ENCODE measurements around the gene TMSB15C.
"Not testable (repeated sequence)": the region's sequence is repeated elsewhere in the genome, so short reads cannot be mapped to it uniquely, and the experiment has no call there.

Gene TMSB15C

GRCh38 chrX:104075778-104076445 is at the start of gene TMSB15C:
TMSB15C (minus strand) TSS chrX:104076236.
- DNase-seq: not testable (repeated sequence)

DNA sequence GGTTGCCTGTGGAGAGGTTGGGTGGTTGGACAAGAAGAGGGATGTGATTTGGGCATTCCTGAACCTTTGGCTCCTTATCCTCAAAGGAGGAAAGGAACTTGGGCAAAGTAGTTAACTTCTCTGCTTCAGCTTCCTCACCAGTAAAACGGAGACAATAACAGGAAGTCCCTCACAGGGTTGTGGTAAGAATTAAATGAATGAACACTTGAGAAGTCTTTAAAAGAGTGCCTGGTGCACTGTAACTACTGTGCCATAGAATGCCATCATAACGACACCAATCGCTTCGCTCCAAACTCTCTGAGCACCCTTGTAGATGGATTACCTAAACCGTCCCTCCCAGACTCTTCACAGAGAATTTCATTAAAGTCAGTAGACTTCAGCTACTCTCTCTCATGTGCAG is 46.8 kb upstream of the TMSB15C start:
- DNase-seq: no peak

GRCh38 chrX:104118765-104119164 is 42.7 kb upstream of the TMSB15C start:
- no peak for DNase-seq

- no peak for DNase-seq
Measured at GRCh38 chrX:104117759-104118158, 41.7 kb upstream of the TMSB15C start.

DNA sequence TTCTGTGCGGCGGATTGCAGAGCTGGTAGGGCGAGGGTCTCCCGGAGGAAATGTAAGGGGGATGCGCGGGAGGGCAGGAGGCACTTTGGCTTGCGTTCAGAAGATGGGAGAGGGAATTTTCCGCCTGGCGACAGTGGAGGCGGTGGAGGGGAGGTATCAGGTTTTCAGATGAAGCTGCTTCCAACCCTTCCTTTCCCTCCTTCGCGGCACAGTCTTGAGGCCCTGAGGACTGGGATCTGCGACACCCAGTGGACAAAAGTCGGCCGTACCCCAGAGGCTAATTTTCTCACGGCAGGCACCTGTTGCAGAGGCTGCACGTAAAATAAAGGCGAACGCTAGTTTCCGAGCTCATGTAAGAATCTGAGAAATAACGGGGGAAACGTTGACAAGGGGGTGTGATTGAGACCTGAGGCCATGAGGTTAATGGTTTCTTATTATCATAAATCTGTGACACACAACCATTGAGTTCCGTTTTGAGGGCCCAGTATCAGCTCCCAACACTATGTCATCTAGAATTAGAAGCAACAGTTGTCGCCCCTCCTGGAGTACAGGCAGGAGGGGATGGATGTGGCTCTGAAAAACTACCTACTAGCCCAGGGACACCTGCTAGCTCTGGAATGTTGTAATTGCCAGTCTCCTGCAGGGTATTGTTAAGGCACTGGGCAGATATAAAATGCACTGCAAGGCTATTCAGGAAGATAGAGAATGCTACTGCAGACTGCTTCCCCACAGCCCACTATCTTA is 37.4 kb upstream of the TMSB15C start:
- DNase-seq: peak; percentile 59

DNA sequence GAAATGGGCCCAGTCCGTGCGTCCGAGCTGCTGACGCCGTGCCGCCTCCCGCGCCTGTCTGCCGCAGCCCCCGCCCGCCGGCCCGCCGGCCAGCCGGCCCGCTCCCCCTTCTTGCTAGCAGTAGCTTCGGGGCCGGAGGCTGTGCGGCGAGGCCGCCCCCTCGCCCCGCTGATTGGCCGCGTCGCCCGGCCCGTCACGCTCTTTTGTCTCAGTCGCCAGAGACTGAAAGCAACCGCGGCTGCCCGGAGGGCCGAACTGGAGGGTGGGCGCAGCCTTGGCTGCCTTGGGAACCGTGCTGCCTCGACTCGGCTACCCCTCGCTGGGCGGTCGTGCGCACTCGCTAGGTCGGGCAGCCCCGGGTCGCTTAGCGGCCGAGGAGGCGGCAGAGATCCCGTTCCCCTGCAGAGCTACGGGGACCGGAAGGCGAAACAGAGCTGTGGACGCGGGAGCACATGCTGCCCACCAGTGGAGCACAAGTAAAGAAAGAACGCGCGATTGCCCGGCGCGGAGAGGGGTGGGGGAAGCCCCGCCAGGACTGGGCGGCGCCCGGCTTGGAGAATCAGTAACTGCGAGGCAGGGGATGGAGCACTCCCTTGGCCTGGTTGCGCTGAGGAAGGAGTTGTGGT is 36.4 kb upstream of the TMSB15C start, which contains the start of gene ZCCHC18:
TSS of gene ZCCHC18 (plus strand) at position 198 of the 626 bp plus-strand sequence. CDS start 1,589 bp downstream, outside the sequence.
- DNase-seq: peak; percentile 56

DNA sequence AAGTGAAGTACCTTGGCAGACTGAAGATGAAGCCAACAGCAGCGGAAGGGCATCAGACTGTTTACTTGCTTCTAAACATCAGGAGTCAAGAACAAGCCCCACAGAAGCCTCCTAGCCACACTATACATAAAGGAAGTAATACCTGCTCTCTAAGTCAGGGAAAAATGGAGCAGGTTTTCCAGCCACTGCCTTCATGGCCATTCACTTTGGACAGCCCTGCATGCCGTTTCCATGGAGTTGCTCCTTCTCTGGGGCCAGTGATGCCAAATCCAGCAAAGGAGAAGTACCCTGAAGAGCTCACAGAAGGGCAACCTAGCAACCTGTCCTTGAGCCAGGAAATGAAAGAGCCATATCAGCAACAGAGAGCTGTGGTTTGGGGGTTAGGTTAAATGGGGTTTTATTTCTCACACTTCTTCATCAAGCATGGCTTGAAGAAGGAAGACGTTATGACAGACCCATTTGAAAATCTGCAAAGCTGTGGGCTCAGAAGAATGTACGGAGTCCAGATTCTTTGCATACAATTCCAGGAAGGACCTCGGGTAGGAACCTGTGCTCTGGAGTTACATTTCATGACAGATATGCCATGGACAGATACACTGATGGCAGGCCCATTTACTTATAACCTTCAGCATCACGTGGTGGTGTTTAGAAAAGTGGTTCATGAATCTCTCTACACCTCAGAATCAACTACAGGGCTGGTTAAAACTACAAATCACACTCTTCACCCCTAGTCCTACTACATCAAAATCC is 34.6 kb upstream of the TMSB15C start:
- DNase-seq: not testable (repeated sequence)

DNA sequence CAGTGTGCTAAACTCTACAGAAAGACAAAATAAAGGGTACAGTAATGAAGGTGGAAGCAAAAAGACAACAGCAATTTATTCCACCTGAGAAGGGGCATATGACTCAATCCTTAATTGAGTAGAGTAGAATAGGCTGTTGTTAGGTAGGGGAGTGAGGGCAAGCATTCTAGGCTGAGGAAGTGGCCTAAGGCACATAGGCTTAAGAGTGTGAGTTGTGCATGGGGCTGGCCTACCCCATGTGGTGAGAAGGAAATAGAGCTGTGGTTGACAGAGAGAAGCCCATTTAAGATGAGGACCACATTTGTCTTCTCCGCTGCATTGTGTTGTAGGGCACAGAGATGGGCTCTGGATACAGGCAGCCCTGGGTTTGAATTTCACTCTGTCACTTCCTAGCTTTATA is 32.9 kb upstream of the TMSB15C start:
- no peak for DNase-seq

- DNase-seq: no peak
Measured at GRCh38 chrX:104105330-104106262, 29.6 kb upstream of the TMSB15C start.

GRCh38 chrX:104104676-104105075 is 28.6 kb upstream of the TMSB15C start:
- DNase-seq: no peak

DNA sequence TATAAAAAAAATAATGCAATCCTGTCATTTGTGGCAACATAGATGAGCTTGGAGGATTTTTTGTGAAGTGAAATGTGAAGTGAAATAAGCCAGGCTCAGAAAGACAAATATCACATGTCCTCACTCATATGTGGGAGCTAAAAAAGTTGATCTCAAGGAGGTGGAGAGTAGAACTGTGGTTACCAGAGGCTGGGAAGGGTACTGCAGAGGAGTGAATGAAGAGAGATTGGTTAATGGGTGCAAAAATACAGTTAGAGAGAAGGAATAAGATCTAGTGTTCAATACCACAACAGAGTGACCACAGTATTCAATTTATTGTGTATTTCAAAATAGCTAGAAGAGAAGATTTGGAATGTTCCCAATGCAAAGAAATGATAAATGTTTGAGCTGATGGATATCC is 22.9 kb upstream of the TMSB15C start:
- no peak for DNase-seq

DNA sequence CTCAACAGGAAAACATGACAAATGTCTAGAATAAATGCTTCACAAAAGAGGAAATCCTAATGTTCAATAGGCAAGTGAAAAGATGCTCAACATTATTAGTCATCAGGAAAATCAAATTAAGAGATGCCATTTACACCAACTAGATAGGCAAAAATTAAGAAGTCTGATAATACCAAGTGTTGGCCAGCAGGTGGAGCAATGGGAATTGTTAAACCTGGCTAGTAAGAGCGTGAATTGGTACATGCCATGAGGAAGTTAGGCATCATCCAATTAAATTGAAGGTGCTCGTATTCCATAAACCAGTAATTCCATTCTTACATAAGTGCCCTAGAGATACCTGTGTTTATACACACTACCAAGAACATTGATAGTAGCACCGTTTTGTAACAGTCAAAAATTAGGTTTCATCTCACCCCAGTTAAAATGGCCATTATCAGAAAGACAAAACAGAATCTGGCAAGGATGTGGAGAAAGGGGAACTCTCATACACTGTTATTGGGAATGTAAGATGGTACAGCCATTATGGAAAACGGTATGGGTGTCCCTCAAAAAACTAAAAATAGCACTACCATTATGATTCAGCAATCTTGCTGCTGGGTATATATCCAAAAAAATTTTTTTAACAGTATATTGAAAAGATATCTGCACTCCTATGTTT is 22.2 kb upstream of the TMSB15C start:
- DNase-seq: peak; percentile 40

GRCh38 chrX:104085919-104086318 is 9.9 kb upstream of the TMSB15C start:
- no peak for DNase-seq

DNA sequence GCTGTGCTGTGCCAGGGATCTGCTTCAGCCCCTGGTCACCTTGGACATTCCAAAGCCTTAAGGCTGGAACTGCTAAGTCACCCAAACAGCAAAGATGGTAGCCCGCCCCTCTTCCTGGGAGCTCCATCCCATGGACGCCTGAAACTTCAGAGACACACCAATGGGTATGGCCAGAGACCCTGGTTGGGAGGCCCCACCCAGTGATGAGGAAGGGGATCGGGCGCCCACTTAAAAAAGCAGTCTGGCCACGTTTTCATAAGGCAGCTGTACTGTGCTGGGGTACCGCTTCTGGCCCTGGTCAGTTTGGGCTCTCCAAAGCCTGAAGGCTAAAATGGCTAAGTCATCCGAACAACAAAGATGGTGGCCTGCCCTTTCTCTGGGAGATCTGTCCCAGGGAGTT is 9.4 kb upstream of the TMSB15C start:
- no peak for DNase-seq

GRCh38 chrX:104084534-104085277 is 8.7 kb upstream of the TMSB15C start:
- DNase-seq: no peak

DNA sequence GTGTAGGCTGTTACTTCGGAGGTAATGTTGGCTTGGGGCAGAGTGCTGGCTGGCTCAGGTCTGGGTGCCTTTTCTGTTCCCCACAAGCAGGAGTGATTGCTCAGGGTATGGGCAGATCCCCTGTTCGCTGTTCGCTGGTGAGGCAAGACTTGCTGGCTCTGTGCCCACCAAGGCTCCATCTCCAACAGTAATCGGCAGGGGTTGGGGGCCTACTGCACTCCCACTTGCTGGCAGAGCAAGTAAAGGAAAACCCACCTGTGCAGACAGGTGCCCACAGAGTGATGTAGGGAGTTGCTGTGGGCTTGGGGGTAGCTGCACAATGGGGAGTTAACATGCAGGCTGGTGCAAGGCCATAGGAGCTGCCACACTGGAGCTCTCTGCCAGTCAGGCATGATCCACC is 8.0 kb upstream of the TMSB15C start:
- DNase-seq: no peak

GRCh38 chrX:104077854-104078253 is 1.8 kb upstream of the TMSB15C start:
- DNase-seq: not testable (repeated sequence)

- not testable (repeated sequence) for DNase-seq
Measured at GRCh38 chrX:104062636-104063035, 13.4 kb downstream of the TMSB15C start.

DNA sequence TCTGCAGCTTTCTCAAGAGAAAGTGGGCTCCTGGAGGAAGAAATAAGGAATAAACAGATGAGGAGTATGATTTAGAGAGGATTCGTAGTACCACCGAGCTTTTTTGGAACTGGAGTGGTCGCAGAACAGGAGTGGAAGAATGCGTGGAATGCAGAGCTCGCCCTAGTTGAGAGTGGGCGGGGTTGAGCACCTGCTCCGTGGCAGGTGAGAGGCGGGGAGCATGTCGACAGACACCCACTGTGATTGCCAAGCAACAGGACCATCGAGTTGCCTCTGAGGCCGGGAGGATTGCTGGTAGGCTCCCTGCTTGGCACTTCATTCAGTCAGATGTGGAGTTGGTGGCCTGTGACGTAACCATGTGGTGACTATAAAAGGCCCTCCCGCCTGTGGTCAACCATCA is 21.1 kb downstream of the TMSB15C start:
- not testable (repeated sequence) for DNase-seq

GRCh38 chrX:104047171-104047570 is 28.9 kb downstream of the TMSB15C start:
- no peak for DNase-seq

GRCh38 chrX:104045642-104046041 is 30.4 kb downstream of the TMSB15C start:
- no peak for DNase-seq

Measured in stimulated activated CD8-positive, alpha-beta memory T cell treated with anti-CD3 and anti-CD28 coated beads, Interleukin-4, amount 100 ng/mL, for 48 hours (primary cell).